NCI-H1436 treated with DMSO at 0.1 percent for 48 hours (cell line): ENCODE results near the gene SMIM36.
"Not testable (repeated sequence)": the region's sequence is repeated elsewhere in the genome, so short reads cannot be mapped to it uniquely, and the experiment has no call there.

ENCODE experiments used
- DNase-seq: peaks from one replicate; lab custom pipeline; 2025; lab: John Stamatoyannopoulos, UW

SMIM36 gene

DNA sequence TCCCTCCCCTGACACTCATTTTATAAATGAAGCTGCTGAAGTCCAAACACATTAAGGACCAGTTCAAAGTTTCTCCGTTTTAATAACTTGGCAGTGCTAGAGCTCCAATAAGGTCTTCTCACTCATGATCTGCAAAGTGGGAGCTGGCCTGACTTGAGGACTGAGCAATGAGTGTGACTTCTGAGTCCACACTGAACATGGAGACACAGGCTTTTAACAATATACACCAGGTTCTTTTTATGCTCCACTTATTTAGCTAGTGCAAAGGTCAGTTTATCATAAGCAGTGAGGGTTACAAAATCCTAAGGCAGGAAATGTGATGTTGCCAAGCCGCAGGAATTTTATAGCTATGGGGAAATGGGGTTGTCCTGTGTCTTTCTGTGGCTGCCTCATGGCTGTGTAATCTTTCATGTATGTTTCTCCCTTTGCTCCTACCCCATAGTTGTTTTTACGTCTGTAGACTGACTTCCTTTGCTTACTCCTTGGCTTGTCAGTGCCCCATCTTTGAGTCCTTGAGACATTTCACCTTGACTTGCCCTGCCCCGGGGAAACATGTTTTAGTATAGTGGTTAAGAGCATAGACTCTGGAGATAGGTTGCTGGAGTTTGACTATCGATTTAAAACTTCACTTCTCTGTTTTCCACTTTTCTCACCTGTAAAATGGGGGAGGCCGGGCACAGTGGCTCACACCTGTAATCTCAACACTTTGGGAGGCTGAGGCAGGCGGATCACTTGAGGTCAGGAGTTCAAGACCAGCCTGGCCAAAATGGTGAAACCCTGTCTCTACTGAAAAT lies 77.4 kb downstream of the SMIM36 start:
- DNase-seq, result no peak

GRCh38 chr17:55433029-55433628 lies 78.1 kb downstream of the SMIM36 start:
- no peak for DNase-seq

GRCh38 chr17:55432358-55433028 lies 78.8 kb downstream of the SMIM36 start:
- no peak for DNase-seq

- not testable (repeated sequence) for DNase-seq
Measured at GRCh38 chr17:55431914-55432313, 79.3 kb downstream of the SMIM36 start.

DNA sequence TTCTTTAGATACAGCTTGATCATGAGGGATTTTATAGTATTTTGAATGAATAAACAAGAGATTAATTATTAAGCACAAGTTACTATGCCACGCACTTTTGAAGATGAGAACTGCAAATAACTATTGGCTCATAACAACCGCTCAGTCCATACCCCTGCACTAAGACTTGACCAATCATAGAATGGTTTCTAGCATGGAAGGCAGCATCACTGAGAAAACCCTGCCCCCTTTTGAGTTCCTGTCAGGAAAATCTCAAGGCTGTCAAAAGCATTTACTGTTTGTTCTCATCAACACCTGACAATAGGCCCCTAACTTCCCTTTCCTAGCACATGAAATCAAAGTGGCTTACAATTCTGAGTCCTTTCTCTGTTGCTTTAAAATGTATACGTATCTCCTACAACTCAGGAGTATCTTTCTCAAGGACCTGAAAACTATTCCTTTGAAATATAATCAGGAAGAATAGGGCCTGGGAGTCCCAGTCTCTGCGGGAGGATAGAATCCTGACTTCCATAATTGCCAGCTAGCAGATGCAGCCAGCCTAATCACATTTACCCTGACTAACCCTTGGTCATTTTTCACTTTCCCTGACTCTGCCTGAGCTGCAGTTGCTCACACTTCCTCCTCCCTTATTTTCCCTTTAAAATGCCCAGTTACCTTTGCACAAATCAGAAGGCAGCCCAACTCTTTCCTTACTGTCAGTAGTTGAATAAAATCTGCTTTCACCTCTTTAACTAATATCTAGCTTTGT lies 80.5 kb downstream of the SMIM36 start:
- no peak for DNase-seq

GRCh38 chr17:55427587-55427882 lies 83.7 kb downstream of the SMIM36 start:
- DNase-seq, result no peak

DNA sequence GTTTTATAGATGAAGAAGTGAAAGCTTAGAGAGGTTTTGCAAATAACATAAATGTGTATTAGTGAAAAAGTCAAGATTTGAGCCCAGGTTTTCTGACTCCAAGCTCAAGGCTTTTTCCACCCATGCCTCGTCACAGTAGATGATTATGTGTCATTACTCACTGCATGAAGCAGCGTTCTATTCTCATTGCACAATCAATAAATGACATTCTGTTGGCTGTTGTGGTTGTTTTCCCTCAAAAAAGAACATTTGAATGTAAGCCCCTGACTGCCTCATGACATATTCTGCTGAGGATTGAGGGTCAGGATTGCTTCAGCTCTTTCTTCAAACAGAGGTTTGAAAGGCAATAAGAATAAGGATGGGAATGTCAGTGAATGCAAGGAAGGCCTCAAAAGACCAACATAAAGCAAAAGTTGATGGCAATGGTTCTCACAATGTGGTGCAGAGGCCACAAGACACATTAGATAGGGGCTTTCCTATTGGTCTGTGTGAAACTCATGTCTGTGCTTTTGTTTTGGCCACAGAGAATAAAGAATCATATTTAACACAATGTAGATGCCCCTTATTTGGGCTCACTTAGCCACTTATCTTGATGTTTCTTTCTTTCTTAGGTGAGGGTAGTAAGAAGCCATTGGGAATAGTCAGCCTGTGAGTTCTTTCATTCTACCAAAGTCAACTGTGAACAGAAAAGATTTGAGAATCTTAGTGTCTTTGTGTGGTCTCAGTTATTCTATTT lies 84.2 kb downstream of the SMIM36 start:
- no peak for DNase-seq

DNA sequence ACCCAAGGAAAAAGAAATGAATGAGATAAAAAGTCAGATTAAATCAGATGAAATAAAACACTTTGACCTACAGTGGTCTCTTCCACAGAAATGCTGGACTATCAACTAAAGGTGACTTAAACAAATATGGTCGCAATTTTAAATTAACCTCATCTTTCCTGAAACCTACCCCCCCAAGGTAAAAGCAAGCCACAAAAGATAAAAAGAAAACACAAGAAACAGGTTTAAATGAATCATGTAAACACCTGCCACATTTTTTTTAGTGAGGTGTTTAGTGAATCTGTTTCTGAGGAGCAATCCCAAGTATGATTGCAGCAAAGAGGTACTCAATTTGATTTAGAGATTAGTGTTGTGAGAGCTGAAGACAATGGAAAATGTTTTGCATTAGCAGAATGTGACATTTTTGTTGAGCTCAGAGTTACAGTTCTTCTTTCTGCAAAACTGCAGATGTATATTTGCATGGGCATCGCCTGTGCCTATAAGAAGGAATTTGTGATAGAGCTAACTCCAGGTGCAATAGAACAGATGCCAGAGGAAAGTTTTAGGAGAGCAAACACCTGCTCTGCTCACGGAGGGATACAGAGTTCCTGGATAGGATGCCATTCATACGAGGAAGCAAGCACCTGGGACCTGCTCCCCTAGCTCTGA lies 86.2 kb downstream of the SMIM36 start:
- DNase-seq, result no peak

DNA sequence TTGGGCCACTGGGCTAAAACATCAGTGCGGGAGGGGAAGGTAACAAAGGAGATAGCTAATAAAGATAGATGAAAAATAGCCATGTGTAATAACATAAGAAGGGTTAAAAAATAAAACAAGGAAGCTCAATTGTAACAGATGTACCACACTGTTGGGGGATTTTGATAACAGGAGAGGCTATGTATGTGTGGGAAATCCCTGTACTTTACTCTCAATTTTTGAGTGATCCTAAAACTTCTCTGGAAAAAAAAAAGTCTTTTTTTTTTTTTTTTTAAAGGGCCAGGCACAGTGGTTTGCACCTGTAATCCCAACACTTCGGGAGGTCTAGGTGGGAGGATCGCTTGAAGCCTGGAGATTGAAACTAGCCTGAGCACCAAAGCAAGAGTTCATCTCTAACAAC lies 87.7 kb downstream of the SMIM36 start:
- DNase-seq, result no peak

DNA sequence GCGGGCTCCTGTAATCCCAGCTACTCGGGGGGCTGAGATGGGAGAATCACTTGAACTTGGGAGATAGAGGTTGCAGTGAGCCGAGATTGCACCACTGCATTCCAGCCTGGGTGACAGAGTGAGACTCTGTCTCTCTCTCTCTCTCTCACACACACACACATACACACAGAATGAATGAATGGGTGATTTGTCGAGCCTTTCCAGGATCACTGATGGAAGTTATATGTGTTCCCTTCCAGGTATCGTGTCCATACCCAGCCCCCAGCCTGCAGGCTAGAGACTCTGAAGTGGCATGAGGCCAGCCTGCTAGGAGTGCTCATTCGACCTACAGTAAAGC lies 88.5 kb downstream of the SMIM36 start:
- DNase-seq, result not testable (repeated sequence)

DNA sequence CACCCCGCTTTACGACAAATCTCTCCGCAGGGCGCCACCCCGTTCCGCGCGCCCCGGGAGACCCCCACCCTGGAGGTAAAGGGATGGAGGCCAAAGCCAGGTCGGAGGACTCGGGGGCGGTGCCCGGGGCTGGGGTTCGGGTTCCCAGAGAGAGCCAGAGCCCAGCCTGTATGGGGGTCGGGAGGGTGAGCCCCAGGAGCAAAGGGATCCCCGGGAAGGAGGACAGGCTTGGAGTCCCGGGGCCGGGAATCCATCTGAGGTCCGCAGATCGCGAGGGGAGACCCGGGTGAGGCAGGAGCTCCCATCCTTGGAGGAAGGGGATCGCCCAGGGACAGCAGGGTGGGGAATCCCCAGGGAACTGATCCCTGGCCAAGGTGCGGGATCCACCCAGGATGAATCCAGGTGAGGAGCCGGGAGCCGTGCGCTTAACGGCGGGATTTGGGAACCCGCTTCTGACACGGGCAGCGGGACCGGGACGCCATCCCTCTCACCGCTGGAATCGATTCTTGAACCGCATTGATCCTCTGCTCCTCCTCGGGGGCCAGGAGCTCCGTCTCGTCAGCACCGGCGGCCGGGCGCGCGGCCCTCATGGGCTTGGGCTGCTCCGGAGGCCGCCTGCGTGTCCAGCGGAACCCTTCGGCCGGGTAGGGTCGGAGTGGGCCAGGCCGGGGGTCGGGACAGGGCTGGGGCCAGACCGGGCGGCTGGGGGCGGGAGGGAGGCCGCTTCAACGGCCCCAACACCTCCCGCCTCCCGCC lies 89.9 kb downstream of the SMIM36 start, which contains the start of gene MMD:
TSS of gene MMD (minus strand) at position 657 of the 756 bp plus-strand sequence. CDS start at position 517, 140 bp downstream.
- no peak for DNase-seq

DNA sequence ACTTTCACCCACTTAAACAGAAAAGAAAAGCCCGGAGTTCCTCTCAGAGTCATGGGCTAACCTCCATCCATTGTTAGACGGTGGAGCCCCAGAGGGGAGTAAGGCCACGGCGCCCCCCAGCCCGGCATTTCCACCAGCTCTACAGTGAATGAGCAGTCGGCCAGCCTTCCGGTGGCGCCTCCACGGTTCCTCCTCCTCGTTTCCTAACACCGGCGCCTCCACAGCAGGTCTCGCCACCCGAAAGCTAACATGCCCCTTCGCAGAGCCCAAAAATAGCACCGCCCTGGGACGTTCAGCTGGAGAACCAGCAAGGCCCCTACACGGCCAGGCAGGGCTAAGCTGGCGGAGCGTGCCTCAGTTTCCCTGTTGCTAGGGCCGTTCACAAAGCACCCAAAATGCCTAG lies 90.5 kb downstream of the SMIM36 start:
- no peak for DNase-seq

- DNase-seq, result no peak
Measured at GRCh38 chr17:55420067-55420775, 91.0 kb downstream of the SMIM36 start.

DNA sequence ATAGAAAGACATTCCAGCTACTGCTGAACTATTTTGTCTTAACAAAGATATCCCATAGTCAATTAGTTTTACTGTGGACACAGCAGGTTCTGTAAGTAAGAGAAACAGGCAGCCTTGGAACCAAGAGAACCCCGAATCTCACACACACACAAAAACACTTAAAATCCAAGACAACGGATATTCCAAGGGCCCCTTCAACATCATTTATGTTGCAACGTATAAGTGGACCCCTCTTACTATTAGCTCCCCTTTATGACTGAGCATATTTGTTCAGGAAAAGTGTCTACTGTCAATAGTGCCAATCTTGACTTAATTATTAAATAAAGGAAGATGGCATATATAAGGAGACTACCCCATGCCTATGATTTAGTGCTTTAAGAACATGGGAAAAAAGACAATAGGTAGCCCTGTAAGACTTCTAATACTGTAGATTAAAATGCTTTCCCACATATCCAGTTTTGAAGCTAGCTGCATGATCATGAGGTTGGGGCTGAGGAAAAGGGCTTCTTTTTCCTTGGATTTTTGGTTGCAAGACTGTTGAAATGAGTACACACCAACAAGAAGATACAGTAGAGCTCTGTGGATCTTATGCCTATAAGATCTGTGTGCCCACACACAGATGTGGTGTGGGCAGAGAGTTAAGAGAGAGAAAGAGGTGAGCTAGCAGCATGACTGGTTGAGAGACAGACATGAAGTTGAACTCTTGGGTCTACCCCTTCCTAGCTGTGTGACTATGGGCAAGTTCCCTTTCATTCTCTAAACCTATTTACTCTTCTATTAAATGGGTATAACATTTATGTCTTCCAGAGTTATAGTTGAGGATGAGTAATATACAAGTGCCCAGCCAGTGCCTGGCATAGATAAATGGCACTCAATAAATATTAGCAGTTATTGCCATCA lies 92.6 kb downstream of the SMIM36 start:
- no peak for DNase-seq

- no peak for DNase-seq
Measured at GRCh38 chr17:55417411-55418268, 93.6 kb downstream of the SMIM36 start.

GRCh38 chr17:55416470-55417052 lies 94.7 kb downstream of the SMIM36 start:
- DNase-seq, result no peak

DNA sequence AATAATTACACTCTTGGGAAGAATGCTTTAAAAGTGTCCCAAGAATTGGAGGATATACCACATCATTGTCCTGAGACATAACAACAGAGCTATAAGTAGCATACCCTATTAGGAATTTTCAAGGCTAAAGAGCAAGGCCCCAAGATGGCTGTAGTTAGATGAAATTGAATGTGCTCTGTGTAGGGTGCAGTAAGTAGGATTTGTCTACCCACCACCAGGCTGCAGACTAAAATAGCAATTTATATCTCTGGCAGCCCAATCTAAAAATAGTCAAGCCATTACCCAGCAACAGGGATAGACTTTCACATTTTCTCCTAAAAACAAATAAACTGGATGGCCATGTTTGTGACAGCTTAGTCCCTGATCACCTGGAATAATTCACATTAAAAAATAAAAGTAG lies 95.3 kb downstream of the SMIM36 start:
- DNase-seq, result no peak

DNA sequence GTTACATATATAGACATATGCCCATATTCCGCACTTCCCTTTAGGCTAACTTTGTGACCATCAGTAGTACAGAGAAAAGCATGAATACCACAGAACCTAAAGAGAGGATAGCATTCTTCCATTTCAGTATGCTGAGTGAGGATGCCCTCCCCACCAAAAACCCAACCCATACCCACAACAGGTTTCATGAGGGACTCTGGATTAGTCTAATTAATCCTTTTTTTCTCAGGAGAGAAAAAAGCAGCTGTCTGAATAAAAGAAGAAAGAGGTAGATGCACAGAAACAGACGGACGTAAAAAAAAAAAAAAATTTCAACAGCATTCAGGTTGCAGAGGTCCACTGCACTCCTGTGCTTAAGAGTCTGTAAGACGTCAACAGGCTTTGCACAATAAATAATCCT lies 96.3 kb downstream of the SMIM36 start:
- no peak for DNase-seq
